GM21367 (cell line): ENCODE results near the gene STEAP3.
A peak's percentile ranks its signal among the peaks of the same experiment; 100 is the strongest.

Experiments
- ATAC-seq: cut with Tn5 transposase; IDR thresholded peaks from one replicate; pipeline ENCODE4 v1.9.1; 2021; ENCODE audit not compliant: unreplicated experiment

STEAP3 gene

DNA sequence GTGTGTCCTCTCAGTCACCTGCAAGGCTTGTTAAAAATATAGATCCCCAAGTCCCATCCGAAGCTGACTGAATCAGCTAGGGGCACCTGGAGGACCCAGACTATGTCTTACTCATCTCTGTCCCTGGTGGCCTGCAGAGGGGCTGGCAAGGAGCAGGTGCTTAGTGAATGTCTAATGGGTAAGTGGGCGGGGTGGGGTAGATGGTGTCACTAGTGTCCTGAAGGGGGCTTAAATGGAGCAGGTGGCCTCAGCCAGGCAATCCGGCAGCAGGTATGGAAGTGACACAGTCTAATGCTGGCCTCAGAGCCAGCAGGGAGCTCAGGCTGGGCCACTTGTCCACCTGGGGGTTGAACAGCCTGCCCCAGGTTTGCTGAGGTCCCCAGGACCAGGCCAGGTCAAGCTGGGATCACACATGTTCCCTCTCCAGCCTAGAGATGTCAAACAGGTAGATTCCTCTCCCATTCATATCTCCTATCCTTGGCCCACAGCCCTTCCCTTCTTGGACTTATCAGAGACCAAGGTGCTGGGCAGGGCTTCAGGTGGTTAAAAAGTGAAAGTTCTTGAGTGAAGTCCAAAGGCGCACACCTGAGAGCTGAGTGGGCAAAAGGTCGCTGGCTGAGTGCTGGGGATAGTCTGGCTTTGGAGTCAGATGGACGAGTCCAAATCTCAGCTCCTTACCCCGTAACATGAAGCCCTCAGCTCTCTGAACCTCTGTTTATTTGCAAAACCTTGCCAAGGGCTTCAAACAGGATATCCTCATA, 1.7 kb downstream of the STEAP3 start:
- ATAC-seq: no peak

DNA sequence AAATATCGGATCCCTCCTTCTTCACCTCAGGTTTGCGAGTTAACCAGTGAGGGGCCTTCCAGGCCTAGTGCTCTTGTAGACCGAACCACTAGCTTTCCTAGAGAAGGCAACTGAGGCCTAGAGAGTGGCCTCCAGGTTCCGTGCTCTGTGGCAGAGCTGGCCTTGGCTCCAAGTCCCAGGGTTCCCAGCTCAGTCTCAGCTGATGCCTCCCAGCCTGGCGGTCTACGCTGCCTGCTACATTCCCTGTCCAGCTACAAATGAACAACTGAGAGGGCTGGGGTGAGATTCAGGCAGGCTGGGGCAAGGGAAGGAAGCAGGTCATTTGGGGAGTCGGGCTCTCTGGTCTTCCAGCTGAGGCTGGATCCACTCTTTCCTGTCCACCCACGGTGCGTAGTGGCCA, 2.3 kb downstream of the STEAP3 start:
- no peak for ATAC-seq

DNA sequence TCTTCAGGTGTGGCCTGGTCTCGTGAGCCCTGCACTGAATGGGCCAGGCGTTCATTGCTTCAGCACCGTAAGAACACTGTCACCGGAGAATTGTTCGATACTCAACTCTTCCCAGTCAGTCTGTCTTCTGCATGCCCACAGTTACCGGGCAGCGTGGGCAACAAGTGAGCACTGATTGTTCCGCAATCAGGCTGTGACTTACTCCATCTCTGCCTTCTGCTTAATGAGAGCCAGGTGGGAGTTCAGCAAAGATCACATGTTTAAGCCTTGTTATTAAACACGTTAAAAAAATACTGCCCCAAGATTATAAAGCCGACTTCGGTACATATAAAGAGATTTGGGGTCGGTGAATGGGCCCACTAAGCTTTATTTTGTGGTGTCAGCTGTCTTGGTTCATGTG, 3.7 kb downstream of the STEAP3 start:
- ATAC-seq: no peak

DNA sequence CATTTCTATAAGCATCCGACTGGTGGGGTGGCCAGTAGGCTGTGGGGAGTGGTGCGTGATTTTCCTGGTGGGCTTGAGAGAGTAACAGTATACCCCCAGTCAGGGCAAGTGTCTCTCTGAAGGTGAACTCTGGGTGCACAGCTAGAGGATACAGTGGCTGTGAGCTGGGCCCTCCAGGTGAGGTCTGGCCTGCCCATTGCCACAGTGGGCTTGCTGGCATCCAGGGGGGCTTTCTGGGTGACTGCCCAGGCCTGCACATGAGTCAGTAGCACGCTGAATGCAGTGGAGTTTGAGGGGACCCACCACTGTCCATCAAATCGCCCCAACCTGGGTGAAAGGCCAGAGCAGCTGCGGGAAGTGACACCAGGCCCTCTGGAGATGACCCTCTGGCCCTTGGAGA, 4.5 kb downstream of the STEAP3 start:
- ATAC-seq: no peak

DNA sequence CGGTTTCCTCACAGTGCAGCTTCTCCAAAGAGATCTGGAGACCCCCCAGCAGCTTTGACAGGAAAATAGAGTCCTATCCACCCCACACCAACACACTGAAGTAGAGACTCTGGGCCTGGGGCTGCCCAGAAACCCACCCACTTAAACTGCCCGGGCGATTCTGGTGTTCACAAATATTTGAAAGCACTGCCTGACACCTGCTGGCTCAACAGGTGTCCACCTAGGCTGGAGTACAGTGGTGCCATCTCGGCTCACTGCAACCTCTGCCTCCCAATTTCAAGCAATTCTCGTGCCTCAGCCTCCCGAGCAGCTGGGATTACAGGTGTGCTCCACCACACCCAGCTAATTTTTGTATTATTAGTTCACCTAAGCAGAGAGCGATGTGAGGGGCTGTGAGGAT, 5.3 kb downstream of the STEAP3 start:
- ATAC-seq: no peak

DNA sequence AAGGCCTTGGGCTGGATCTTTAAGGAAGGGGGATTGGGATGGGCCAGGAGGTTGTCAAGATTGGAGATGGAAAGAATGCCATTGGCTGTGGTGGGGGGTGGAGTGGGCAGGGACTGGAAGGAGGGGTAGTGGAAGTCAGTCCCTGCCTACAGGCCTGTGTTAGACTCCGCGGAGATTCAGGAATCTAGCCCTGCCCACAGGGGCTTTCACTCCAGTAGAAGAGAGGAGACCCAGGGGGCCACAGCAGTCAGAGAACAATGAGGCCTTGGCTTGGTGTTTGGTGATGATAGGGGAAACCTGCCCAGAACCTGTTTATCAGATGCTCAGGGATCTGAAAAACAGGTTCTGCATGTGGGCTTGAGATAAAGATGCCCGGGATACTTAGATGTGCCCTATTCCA, 6.1 kb downstream of the STEAP3 start:
- ATAC-seq: no peak

DNA sequence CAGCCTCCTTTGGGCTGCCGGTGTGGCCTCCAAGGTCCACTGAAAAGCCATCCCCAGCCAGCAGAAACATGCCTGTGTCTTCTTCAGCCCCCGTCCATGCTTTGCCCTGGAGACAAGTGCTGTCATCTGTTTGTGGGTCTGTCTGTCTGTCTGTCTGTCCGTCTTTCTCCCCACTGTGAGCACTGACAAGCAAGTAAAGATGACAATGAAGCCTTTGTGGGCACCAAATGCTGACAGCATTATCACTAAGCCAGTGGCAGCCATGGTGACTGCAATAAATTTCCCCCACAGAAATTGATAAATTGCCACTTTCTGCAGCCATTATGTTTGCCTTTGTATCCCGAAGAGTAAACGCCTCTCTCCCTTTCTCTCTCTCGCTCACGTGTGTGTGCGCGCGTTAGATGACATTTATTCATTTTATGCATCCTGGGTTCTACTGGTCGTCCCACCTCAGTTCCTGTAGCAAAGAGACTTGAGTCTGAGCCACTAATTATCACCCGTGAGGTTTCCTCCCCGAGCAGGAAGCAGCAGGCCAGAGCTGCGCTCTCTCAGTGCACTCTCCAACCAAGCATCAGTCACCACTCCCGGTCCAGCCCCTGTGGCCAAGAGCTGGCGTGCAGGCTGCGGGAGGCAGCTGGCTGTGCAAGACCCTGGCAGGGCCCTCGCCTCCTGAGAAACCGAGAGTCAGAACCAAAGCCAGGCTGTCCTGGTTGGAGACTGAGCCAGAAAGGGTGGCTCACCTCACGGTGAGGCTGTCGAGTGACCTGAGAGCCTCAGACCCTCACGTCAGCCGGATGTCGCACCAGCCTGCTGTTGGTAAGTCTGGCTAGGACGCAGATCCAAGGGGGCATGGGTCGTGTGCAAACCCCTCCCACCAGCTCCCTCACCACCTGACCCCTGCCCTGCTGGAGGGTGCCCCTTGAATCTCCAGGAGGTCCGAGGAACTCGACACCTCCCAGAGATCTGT, 6.9 kb downstream of the STEAP3 start:
- no peak for ATAC-seq

DNA sequence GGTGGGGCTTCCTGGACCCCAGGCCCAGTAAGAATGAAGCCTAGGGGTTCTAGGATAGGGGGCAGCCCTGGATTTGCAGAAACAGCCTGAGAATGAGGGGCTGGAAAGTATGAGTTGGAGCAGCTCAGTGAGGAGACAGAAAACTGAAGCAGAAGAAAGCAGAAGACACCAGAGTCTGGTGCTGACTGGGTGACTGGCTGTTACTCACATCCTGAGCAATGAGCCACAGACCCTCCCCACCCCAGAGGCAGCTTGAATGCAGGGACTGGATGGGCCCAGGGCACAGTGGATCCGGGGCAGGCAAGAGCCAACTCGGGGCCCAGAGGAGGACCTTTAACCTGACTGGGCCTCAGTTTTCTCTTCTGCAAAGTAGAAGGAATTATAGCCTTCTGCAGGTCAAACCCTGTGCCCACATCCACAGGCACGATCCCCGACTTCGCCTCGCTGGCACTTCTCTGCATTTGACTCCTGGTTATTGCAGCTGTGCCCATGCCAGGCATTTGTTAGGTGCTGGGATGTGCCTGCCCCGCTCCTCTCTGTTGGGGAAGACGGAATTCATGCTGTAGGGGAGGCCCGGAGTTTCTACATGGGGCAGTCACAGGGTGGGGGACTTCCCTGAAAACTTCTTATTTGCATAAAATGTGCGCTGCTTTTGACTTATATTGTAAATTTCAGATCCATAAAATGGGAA, 8.5 kb downstream of the STEAP3 start:
- peak; percentile 55 for ATAC-seq

DNA sequence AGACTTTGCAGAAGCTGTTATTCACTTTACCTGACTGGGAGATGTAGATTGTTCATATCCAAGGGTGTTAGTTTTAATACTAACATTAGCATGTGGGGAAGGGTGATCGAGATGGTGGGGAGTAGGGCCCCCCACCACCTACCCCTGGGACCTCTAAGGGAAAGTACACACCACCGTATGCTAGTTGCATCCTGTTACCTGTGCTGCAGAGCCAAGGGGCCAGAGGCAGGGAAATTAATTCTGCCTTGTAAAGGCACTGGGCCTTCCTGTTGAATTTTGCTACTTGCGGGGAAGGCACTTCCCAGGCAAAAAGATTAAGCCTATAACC, 9.0 kb downstream of the STEAP3 start:
- ATAC-seq: no peak

DNA sequence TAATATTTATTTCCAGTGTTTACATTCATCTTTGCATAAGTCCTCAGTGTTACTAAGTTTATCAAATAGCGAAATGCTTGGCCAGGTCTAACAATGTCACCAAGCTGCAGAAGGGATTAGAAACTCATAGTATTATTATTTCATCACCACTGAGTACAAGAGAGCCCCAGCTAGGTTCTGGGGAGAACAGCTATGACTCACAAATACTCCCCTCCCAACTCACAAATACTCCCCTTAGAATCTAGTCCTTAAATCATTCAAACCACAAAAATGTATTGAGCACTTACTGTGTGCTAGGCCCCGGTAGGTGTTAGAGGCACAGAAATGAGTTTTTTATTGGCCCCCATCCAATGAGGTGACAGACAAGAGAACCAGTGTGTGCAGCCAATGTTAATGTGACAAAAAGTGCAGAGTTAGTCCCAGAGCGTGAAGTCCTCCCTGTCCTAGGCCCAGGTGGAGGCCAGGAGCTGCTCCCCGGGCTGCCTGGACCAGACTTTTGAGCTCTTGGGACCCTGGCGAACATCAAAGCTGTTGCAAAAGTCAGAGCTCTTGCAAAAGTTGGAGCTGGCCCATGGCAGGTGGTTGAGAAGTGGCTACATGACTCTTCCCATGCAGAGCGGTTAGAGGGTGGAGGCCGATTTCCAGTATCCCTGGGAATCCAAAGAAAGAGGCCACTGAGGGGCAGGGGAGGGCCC, 9.8 kb downstream of the STEAP3 start:
- no peak for ATAC-seq

DNA sequence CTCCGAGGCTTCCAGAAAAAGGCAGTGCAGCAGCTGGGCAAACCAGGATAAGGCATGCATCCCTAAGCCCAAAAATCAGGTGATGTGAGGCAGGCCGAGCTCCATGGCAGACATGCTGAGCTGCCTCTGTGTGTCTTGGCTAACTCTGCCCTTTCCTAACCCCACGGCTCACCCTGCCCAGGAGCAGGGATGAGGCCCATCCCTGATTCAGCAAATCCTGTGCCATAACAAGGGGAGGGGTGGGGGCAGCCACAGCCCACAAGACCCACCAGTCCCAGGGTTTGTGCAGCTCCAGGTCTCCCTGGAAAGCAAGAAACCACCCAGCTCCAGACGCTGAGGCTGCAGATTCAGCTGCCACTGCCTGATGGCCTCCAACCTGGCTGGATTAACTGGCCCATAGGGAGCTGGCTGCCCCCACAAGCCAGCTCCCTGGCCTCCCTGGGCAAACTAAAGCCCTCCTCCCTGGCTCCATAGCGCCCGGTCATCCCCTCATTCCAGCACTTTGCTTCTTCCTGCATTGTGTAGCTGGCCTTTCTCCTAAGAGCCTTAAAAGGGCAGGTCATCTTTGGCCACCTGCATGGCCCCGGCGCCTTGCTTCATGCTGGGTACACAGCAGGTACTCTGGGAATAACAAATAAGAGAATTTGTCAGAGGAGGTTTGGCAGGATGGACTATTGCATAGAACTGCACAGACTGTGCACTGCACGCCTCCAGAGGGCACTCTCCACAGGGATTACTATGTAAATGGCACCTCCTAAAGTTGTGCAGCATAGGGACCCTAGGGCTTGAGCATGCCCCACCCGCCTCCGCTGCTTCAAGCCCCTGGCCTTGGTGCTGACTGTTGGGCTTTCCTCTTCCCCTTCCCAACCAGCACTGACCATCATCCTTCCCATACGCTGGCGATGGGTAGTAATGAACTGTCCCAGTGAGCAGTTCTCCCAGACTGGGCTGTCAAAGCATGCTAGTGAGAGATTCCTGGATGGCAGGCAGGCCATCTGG, 10.7 kb downstream of the STEAP3 start:
- no peak for ATAC-seq

DNA sequence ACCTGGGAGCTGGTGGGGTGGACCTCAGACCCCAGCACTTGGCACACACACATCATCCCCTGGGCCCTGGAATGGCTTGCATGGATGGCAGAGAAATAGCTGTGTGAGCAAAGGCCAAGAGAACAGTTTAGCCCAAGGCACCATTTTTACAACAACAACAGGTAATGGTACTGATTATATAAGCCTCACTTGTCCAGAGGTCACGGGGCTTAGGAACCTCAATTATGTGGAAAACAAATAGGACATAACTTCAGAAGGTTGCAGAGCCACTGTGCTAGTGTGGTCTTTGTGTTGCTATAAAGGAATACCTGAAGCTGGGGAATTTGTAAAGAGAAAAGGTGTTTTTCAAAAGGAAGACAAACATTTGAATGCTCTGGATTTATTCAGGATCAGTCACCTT, 13.2 kb downstream of the STEAP3 start:
- ATAC-seq: no peak

DNA sequence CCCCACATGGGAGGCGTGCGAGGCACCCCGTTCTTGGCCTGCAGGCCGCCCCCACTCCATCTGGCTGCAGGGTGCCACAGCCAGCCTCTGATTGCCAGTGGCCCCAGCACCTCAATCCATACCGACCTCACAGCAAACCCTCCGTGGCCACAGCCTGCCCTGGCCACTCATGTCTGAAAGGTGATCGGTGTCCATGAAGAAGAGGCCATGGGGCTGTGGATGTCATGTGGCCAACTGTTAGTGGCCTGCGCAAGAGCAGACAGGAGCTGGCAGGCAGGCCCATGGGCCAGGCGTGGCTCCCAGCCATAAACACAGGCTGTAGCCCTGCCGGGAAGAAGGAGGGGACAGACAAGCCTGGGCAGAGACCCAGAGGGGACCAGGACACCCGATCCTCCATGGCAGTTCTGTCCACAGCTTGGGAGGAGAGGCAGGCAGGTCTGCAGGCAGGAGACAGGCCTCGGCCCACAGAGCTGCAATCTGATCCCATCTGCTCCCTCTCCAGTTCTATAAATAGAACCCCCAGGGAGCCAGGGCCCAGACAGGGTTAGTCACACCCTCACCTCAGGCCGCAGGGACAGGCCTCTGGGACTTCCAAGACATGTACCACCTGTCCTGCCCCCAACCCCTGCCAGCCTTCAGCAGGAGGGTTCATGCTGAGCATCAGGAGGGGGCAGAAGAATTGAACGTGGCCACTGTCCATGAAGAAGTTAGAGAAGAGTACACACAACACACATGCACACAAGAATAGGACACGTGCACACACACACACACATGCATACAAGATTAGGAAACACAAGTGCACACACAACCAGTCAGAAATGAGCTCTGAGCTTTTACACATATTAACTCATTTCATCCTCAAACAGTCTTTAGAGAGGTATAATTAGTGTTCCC, 16.9 kb downstream of the STEAP3 start:
- no peak for ATAC-seq

DNA sequence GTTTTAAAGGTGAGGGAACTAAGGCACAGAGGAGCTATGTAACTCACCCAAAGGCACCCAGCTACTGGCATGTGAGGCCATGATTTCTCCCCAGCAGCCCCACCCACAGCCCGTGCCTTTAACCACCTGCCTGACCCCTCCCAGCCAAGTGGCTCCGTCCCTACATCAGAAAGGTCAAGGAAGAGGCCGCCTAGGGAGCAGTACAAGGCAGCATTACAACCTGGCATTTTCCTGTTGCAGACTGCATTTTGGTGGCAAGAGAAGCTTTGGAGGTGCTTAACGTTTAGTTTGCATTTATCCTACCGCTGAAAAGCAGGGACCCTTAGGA, 17.5 kb downstream of the STEAP3 start:
- ATAC-seq: no peak

DNA sequence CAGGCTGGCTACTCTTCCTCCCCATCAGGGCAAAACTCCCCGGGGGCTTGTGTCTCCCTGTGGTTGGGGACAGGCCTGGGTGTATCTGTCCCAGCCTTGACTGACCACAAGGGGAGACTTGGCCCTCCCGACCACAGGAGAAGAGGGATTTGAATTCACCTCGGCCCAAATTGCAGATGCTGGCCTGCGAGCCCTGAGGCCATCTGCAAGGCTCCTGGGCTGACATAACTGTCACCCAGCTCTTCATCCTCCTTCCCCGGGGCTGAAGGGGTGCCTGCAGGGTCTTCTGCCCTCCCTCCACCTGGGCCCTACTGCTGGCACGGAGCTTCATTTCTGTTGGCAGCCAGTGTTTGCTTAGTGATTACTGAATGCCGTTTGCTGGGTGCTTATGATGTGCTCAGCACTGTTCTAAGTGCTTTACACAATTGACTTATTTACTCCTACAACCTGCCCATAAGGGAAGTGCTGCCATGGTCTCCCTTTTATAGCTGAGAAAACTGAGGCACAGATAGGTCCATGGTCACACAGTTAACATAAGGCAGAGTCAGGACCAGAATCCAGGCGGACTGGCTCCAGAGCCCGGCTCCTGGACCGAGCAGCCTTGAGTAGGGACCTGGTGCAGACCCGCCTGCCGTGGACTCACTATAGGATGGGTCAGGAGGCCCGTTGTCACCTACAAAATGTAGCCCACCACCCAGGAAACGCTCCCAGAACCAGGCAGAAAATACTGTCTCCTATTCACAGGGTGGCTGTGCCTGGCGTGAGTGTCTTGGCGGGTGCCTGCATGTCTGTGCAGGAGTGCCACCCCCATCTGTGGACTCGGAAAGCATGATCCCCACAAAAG, 18.9 kb downstream of the STEAP3 start:
- no peak for ATAC-seq

DNA sequence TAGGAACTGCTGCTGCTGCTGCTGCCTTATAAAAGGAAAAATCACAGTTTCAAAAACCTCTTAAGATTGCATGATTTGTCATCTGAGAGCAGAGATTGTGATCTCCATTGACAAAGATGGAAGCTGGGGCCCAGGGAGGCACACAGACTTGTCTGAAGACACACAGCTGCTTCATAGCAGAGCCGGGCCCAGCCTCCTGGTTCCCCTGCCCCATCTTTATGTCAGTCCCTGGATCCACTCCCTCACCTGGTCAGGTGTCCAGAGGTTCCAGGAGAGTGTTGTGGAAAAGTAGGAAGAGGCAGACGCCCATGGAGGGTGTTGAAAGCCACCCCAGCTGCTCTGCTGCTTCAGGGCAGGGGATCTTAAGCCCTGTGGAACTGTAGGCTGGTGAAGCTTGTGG, 20.0 kb downstream of the STEAP3 start:
- ATAC-seq: no peak

DNA sequence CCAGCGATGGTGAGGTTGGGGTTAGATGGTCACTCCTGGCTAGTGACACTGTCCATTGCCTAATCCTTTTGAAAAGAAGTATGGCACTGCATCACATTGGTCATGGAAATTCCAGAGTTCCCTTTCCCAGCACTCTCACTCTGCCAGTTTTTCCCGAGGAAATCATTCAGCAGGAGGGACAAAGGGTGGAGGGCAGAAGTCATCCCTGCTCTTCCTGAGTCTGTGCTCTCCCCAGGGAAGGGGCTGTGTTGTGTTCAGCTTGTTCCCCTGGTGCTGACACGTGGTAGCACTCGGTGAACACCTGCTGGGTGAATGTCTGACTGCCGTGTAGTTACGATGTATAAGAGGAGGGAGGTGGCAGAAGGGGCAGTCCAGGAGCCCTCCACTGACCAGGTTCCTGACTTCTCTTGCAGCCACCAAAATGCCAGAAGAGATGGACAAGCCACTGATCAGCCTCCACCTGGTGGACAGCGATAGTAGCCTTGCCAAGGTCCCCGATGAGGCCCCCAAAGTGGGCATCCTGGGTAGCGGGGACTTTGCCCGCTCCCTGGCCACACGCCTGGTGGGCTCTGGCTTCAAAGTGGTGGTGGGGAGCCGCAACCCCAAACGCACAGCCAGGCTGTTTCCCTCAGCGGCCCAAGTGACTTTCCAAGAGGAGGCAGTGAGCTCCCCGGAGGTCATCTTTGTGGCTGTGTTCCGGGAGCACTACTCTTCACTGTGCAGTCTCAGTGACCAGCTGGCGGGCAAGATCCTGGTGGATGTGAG, 21.6 kb downstream of the STEAP3 start:
- ATAC-seq: no peak

DNA sequence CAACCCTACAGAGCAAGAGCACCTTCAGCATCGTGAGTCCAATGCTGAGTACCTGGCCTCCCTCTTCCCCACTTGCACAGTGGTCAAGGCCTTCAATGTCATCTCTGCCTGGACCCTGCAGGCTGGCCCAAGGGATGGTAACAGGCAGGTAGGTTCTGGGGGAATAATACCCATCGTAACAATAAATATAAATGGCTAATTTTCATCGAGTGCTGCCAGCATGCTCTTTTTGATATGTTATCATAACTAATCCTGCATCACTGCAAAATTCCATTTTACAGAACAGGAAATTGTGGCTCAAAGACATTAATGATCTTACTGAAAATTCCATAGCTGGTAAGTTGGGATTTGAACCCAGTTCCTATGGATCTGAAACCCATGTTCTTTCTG, 22.2 kb downstream of the STEAP3 start:
- ATAC-seq: no peak
